CD4-positive, alpha-beta T cell (primary cell): Measurements from ENCODE around the gene RGS1. TPM values are rescaled to one million over a fixed set of nuclear protein-coding genes. Genes with fewer than 3 reads are reported as not detected.

Experiments
- ATAC-seq: fragments of 200-7000 bp; cut with Tn5 transposase; one replicate; pipeline ENCODE4 v1.10.0; 2022; ENCODE audit warnings: mild to moderate bottlenecking; ENCODE audit not compliant: poor library complexity
- CTCF ChIA-PET: fragments of 350-600 bp; sonication (Branson Sonifier 250); formaldehyde crosslinking; loops from one replicate; lab custom pipeline; 2021; ENCODE audit warnings: antibody characterized with exemption, inconsistent platforms; lab: Charles Lee
- POLR2A ChIA-PET: fragments of 350-600 bp; sonication (Branson Sonifier 250); formaldehyde crosslinking; loops from one replicate; lab custom pipeline; 2021; ENCODE audit warnings: antibody characterized with exemption, inconsistent platforms; lab: Charles Lee
- DNase-seq, 14 experiments: peaks; one replicate each; pipeline ENCODE4 v3.0.0-alpha.2; 2013 to 2020; ENCODE audit warnings: mixed read lengths in 2 of 14
- H3K27ac ChIP-seq, 2 donors: one replicate each; pipeline versions ENCODE4 v1.5.1 to v1.7.0; 2013; ENCODE audit warnings: low read length in 2 of 2, low read depth in 1 of 2, mild to moderate bottlenecking in 1 of 2
- H3K27me3 ChIP-seq, 2 experiments: 1 replicate in 1 of 2; 2 replicates in 1 of 2; pipeline versions ENCODE4 v1.6.1 to v1.7.0; 2013; ENCODE audit warnings: low read length in 2 of 2, control low read depth in 1 of 2, mild to moderate bottlenecking in 1 of 2, moderate library complexity in 1 of 2; ENCODE audit not compliant: insufficient read depth in 2 of 2, control insufficient read depth in 1 of 2
- H3K36me3 ChIP-seq: one replicate; pipeline ENCODE4 v1.6.1; 2013; ENCODE audit warnings: low read length, control low read depth; ENCODE audit not compliant: insufficient read depth
- H3K4me1 ChIP-seq: one replicate; pipeline ENCODE4 v1.6.1; 2013; ENCODE audit warnings: low read length, control low read depth; ENCODE audit not compliant: insufficient read depth
- H3K4me3 ChIP-seq: one replicate; pipeline ENCODE4 v1.5.1; 2013; ENCODE audit warnings: mild to moderate bottlenecking, low read length, moderate library complexity
- H3K9me3 ChIP-seq, 2 experiments: 1 replicate in 1 of 2; 2 replicates in 1 of 2; pipeline versions ENCODE4 v1.6.1 to v1.7.0; 2013; ENCODE audit warnings: low read length in 2 of 2, mild to moderate bottlenecking in 2 of 2, control low read depth in 1 of 2, moderate library complexity in 1 of 2; ENCODE audit not compliant: control insufficient read depth in 1 of 2, insufficient read depth in 1 of 2
- H3K27ac Mint-ChIP-seq: one replicate; pipeline ENCODE4 v1.8.0; 2020; ENCODE audit warnings: mixed read lengths
- H3K27me3 Mint-ChIP-seq: one replicate; pipeline ENCODE4 v1.8.0; 2021; ENCODE audit warnings: mixed read lengths
- H3K36me3 Mint-ChIP-seq: one replicate; pipeline ENCODE4 v1.8.0; 2021; ENCODE audit warnings: low read depth, mixed read lengths
- H3K4me1 Mint-ChIP-seq: one replicate; pipeline ENCODE4 v1.8.0; 2021; ENCODE audit warnings: low read depth, mixed read lengths
- H3K4me3 Mint-ChIP-seq: one replicate; pipeline ENCODE4 v1.8.0; 2020; ENCODE audit warnings: mild to moderate bottlenecking, mixed read lengths
- H3K9me3 Mint-ChIP-seq: one replicate; pipeline ENCODE4 v1.8.0; 2020; ENCODE audit warnings: mixed read lengths
- intact Hi-C, 2 experiments: fragments of 100-400 bp; cut with DNase I in 1 of 2; cut with micrococcal nuclease in 1 of 2; formaldehyde crosslinking; loops; one replicate each; pipeline versions ENCODE4 v1.15.1 to v1.9.0; 2023 to 2025; cut with DNase I, micrococcal nuclease
- total RNA-seq, 174 experiments: library from RNA in 2 of 174; stranded (reverse) in 2 of 174; gene quantifications; one replicate each; pipeline ENCODE4 v1.2.3 and lab custom pipeline; 2021 to 2026
- TF ChIP-seq, protein P1 (sequence below): fragments of 200-600 bp; IDR thresholded peaks from one replicate; pipeline ENCODE4 v1.8.0; 2022; ENCODE audit warnings: antibody characterized with exemption, mild to moderate bottlenecking

Gene RGS1
- total RNA-seq, 2 experiments from 2014 or later = 428 to 429 TPM

DNA sequence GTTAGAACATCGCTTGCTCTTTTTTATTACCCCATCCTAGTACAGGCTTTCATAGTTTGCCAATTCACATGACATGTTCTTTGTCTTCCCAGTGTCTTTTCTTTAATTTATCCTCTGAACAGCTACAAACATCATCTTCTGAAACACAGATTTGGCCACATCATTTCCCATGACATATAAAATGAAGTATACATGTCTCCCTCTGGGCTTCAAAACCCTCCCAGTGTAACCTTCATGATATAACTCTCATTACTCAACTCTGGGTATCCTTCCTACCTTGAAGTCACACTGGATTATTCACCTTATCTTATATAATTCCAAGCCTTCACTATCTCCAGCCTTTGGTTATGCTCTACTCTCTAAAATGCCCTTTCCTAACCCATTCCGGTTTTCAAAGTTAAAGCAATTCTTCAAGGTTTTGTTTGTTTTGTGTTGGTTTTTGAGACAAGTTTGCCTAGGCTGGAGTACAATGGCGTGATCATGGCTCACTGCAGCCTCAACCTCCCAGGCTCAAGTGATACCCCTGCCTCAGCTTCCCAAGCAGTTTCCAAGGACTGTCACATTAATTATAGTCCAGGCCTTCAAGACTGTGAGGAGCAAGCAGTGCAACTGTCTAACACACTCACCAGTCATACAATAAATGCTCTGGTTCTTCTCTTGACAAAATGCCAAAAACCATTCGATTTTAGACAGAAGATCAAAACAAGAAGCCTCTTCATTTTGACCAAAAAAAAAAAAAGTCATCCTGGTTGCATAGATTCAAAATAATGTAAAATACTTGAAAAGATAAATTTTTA is 5.8 kb downstream of the RGS1 start:
- intact Hi-C loops = loop anchor here in 1 of 2 experiments (2.0 to 10.0 kb wide), 2 partner anchors 105 to 223 kb away; partner anchors contain the start of gene RGS2
- H3K4me3 ChIP-seq = no peak overlapping the region
- no peak overlapping the region for H3K27ac Mint-ChIP-seq

DNA sequence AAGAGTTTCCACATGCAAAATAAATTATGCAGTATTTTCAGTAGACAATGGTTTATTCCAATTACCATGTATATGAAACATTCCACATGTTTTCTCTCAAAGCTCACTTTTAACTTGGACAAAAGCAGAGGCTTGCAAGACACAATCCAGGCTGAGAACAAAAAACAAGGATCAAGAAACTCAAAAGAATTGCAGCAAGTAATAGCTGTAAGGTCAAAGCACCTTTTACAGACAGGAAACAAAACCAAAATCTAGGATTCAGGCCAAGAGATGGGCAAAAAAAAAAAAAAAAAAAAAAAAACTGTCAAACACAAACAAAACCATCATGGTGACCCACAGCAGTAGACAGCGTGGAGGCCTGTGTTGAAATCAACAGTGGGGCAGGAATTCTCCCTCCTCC is 9.3 kb downstream of the RGS1 start:
- Mint-ChIP-seq H3K27me3 (no peaks in the 10 kb centered on the region), H3K36me3 (no peaks in the 10 kb centered on the region), H3K4me1 (peaks cover 8% of the 10 kb centered on the region), H3K27ac (no peak overlapping the region), H3K4me3 (no peak overlapping the region), H3K9me3 (no peaks in the 10 kb centered on the region)
- Histone ChIP-seq H3K27ac (no peak overlapping the region), H3K9me3 (no peaks in the 10 kb centered on the region), H3K4me1 (no peaks in the 10 kb centered on the region), H3K4me3 (no peak overlapping the region), H3K36me3 (no peaks in the 10 kb centered on the region), H3K27me3 (no peaks in the 10 kb centered on the region)
- ATAC-seq = no peak
- DNase-seq = no peak
- TF ChIP-seq, protein P1, sequence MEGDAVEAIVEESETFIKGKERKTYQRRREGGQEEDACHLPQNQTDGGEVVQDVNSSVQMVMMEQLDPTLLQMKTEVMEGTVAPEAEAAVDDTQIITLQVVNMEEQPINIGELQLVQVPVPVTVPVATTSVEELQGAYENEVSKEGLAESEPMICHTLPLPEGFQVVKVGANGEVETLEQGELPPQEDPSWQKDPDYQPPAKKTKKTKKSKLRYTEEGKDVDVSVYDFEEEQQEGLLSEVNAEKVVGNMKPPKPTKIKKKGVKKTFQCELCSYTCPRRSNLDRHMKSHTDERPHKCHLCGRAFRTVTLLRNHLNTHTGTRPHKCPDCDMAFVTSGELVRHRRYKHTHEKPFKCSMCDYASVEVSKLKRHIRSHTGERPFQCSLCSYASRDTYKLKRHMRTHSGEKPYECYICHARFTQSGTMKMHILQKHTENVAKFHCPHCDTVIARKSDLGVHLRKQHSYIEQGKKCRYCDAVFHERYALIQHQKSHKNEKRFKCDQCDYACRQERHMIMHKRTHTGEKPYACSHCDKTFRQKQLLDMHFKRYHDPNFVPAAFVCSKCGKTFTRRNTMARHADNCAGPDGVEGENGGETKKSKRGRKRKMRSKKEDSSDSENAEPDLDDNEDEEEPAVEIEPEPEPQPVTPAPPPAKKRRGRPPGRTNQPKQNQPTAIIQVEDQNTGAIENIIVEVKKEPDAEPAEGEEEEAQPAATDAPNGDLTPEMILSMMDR = no peak
- ChIA-PET POLR2A (no interaction called here), CTCF (interaction anchor here (1.4 kb wide), 1 partner anchor 107 kb away, joined by 3 read pairs; no protein-coding TSS in a partner anchor)
- intact Hi-C loops = loop anchor here in 1 of 2 experiments (2.0 to 10.0 kb wide), 2 partner anchors 22 to 220 kb away; partner anchors contain the start of gene RGS2

More for the DNA sequence above, 5.8 kb downstream of the RGS1 start:
- Mint-ChIP-seq H3K4me3 (no peak overlapping the region), H3K27me3 (no peaks in the 10 kb centered on the region), H3K9me3 (no peaks in the 10 kb centered on the region), H3K4me1 (peaks cover 42% of the 10 kb centered on the region), H3K36me3 (peaks cover 28% of the 10 kb centered on the region)
- POLR2A ChIA-PET = no interaction called here
- Histone ChIP-seq H3K27me3 (no peaks in the 10 kb centered on the region), H3K4me1 (peaks cover 4% of the 10 kb centered on the region), H3K36me3 (no peaks in the 10 kb centered on the region), H3K27ac (no peak overlapping the region), H3K9me3 (no peaks in the 10 kb centered on the region)
- TF ChIP-seq, protein P1 = no peak
- DNase-seq = no peak
- ATAC-seq = no peak
- CTCF ChIA-PET = interaction anchor here (0.9 to 4.4 kb wide), 2 partner anchors 104 to 107 kb away, joined by 3 to 25 read pairs; no protein-coding TSS in a partner anchor

DNA sequence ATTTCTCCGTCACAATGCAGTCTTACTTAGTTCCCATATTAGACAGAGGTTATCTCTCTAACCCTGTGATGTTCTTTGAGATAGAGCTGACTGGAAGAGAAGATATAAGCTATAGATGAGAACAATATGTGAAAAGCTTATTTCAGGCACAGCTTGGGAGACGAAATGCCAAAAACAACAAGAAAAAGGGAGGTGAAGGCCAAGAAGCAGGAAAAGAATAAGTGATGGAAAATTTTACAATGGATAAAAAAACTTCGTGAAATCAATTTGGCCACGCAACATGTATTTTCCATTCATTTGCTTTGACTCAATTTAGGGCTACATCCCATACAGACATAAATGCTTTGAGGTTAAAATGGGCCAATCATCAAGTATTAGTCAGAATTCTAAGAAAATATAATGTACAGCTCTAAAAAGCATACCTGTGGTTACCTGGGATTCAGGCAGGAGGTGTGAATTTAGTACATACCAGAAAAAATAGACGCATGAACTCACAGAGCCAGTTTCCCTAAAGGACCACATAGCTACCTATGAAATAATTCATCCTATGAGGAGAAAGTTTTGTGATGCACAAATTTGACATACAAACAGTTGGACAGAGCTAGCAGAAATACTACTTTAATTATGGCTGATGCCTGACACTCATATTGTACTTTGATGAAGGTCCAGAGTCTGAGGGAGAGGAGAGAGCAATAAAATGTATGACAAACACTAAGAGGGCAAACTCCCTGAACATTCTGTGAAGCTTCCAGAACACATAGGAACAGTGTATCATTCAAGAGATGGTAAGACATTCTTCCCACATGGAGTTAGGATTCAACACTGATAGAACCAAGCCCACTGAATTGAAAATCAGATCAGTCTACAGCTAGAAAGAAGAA is 12.1 kb downstream of the RGS1 start:
- H3K4me1 ChIP-seq = no peaks in the 10 kb centered on the region
- H3K27ac ChIP-seq = no peak overlapping the region
- no peak overlapping the region for H3K4me3 ChIP-seq
- no peak for ATAC-seq
- no peaks in the 10 kb centered on the region for H3K9me3 Mint-ChIP-seq
- H3K36me3 Mint-ChIP-seq = no peaks in the 10 kb centered on the region
- no peaks in the 10 kb centered on the region for H3K27me3 ChIP-seq
- ChIA-PET POLR2A (no interaction called here), CTCF (interaction anchor here (0.9 kb wide), 1 partner anchor 11 kb away, joined by 3 read pairs; no protein-coding TSS in a partner anchor)
- no peak for DNase-seq
- H3K36me3 ChIP-seq = no peaks in the 10 kb centered on the region
- H3K27ac Mint-ChIP-seq = no peak overlapping the region
- H3K4me1 Mint-ChIP-seq = no peaks in the 10 kb centered on the region
- TF ChIP-seq, protein P1 = no peak
- H3K9me3 ChIP-seq = no peaks in the 10 kb centered on the region
- no peaks in the 10 kb centered on the region for H3K27me3 Mint-ChIP-seq
- intact Hi-C loops = loop anchor here in 1 of 2 experiments (10.0 kb wide), 1 partner anchor 217 kb away; the partner anchor contains the start of gene RGS2
- no peak overlapping the region for H3K4me3 Mint-ChIP-seq
